H1 (cell line): Measurements from ENCODE around the gene COPS2. TPM values are rescaled to one million over a fixed set of nuclear protein-coding genes. Genes with fewer than 3 reads are reported as not detected.

ENCODE experiments used
- BCL11A ChIP-seq, 2 experiments: IDR thresholded peaks; one replicate each; pipeline ENCODE4 v1.6.1; 2011; ENCODE audit warnings: low read depth in 2 of 2, low read length in 2 of 2, mild to moderate bottlenecking in 2 of 2
- BRCA1 ChIP-seq: IDR thresholded peaks from 2 replicates; pipeline ENCODE4 v1.6.1; 2012; ENCODE audit warnings: low read depth, low read length, improper control_type of control experiment
- CEBPB ChIP-seq: IDR thresholded peaks from 2 replicates; pipeline ENCODE4 v1.6.1; 2012; ENCODE audit warnings: low read depth, low read length
- CHD2 ChIP-seq: IDR thresholded peaks from 2 replicates; pipeline ENCODE4 v1.6.1; 2012; ENCODE audit warnings: low read length, improper control_type of control experiment
- CHD7 ChIP-seq: fragments of 300-600 bp; sonication (generic); IDR thresholded peaks from 2 replicates; pipeline ENCODE4 v1.7.1; 2012; ENCODE audit warnings: low read length, moderate library complexity, mild to moderate bottlenecking, inconsistent platforms; ENCODE audit not compliant: insufficient replicate concordance
- MAFK ChIP-seq: IDR thresholded peaks from 2 replicates; pipeline ENCODE4 v1.6.1; 2012; ENCODE audit warnings: low read depth, mild to moderate bottlenecking, improper control_type of control experiment, low read length
- NRF1 ChIP-seq: IDR thresholded peaks from 2 replicates; pipeline ENCODE4 v1.6.1; 2011; ENCODE audit warnings: mild to moderate bottlenecking, low read depth, low read length, improper control_type of control experiment
- POU5F1 ChIP-seq: IDR thresholded peaks from 2 replicates; pipeline ENCODE4 v1.6.1; 2011; ENCODE audit warnings: low read depth, mild to moderate bottlenecking, low read length, moderate library complexity
- USF2 ChIP-seq: IDR thresholded peaks from 2 replicates; pipeline ENCODE4 v1.6.1; 2011; ENCODE audit warnings: low read length, improper control_type of control experiment
- polyA plus RNA-seq, 7 experiments: library from polyadenylated mRNA; depleted of rRNA in 3 of 7; stranded (reverse) in 5 of 7; unstranded in 2 of 7; fragments of >200 nt in 5 of 7; fragments of 200-250 nt in 2 of 7; gene quantifications; 1 replicate in 5 of 7; 2 replicates in 1 of 7; 4 replicates in 1 of 7; pipeline versions ENCODE4 v1.2.1 to v1.2.3, GENCODE V29; 2011 to 2013; ENCODE audit warnings: missing spikeins in 2 of 7, mixed read lengths in 2 of 7
- total RNA-seq: library from RNA; stranded (reverse); fragmentation: NEBNext Ultra II Directional; extraction: Animal tissue kit (Norgen Biotek cat#: 25700); gene quantifications from 2 replicates; pipeline ENCODE4 v1.2.1, GENCODE V29; 2021

COPS2 gene
- total and polyA plus RNA-seq, 2 of the 8 experiments (the other 6 are each of a cell fraction or from before 2014, with no cell fraction given), result 17.7 to 85.1 TPM

GRCh38 chr15:49169880-49170597 is 14.6 kb upstream of the COPS2 start, which contains the start of gene GALK2 (continued):
- TF ChIP-seq CHD7 (no peak), CEBPB (no peak), MAFK (no peak), BCL11A (IDR thresholded peaks at IDR 0.05; ENCODE audit: low read depth in 2 of 2, low read length in 2 of 2) (no peak), BRCA1 (no peak), CHD2 (peak; percentile 23; the same call in 1 of the 2 replicates), POU5F1 (no peak), NRF1 (peak; percentile 14; the same call in 1 of the 2 replicates), USF2 (peak; percentile 46; the same call in 1 of the 2 replicates)
